ENCODE results near the gene BMP2K.
"Not testable (repeated sequence)": the region's sequence is repeated elsewhere in the genome, so short reads cannot be mapped to it uniquely, and the experiment has no call there.

Gene BMP2K

DNA sequence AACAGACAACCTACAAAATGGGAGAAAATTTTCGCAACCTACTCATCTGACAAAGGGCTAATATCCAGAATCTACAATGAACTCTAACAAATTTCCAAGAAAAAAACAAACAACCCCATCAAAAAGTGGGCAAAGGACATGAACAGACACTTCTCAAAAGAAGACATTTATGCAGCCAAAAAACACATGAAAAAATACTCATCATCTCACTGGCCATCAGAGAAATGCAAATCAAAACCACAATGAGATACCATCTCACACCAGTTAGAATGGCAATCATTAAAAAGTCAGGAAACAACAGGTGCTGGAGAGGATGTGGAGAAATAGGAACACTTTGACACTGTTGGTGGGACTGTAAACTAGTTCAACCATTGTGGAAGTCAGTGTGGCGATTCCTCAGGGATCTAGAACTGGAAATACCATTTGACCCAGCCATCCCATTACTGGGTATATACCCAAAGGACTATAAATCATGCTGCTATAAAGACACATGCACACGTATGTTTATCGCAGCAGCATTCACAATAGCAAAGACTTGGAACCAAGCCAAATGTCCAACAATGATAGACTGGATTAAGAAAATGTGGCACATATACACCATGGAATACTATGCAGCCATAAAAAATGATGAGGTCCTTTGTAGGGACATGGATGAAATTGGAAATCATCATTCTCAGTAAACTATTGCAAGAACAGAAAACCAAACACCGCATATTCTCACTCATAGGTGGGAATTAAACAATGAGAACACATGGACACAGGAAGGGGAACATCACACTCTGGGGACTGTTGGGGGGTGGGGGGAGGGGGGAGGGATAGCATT is 19.7 kb downstream of the BMP2K start:
- not testable (repeated sequence) for DNase-seq

DNA sequence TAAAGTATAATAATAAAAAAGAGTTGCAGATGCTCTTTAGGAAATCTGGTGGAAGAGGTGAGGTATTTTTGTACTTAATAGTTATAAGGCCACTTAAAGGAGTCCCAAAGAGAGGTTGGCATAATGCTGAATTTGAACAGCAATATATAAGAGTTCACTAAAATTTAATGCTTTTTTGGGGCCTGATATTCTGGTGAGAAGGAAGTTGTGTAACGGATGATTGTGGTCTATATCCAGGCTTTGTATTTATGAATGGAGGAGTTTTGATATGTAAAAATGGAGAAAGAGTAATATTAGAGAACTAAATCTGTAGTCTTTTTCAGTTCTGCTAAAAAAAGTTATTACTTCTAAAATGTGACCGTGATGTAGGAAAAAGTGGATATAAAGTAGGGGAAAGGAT is 20.4 kb downstream of the BMP2K start:
- DNase-seq: no peak

DNA sequence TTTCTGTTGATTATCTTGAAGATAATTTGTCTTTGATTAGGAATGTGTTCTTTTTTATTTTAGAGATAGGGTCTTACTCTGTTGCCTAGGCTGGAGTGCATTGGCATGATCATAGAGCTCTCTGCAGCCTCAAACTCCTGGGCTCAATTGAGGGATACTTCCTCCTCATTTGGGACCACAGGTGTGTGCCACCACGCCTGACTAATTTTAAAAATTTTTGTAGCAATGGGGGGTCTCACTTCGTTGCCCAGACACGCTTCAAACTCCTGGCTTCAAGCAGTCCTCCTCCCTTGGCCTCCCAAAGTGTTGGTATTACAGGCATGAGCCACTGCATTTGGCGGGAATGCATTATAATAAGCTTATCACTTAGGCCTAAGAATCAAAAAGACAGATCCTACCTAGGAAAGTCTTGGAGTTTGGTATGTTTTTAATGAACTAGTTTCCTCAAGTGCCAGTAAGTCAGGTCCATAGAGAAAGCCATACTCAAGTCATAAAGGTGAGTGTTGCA is 21.7 kb downstream of the BMP2K start:
- no peak for DNase-seq

DNA sequence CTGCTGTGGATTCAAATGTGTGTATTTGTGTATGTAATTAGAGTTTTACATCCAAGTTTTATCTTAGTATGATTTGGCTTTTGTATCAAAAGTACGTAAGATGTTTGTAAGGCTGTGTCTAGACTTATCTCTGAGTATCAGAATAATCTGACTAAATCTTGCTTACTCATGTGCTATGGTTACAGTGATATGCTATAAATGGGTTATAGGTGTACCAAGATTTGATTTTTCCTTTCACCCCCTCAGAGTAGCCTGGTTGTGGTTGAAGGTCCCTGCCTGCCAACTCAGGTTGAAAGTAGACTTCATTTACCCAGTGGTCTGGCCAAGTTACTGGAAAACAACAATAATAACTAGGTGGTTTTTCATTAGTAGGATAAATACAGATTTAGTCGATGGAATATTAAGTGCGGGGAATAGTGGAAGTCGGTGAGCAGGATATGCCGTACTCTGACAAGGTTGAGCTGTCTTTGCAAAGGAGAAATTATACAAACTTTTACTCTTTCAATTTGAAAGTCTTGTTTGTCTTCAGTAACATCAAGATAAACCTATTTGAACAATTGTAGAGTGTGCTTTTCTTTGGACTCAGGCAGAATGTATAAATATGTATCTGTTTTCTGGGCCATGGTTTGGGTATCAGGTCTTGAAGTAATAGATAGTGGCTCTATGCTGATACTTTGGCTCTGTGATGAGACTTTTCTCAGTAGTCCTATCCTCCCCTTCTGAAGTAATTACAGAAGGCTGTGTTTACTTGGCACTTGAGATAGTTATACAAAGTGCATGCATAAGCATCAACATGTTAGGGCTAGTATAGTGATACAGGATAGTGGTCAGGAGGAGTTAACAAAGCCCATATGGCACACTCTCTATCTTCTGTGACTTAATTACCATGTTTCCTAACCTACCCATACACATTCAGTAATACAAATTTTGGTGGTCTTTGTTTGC is 23.7 kb downstream of the BMP2K start:
- no peak for DNase-seq

DNA sequence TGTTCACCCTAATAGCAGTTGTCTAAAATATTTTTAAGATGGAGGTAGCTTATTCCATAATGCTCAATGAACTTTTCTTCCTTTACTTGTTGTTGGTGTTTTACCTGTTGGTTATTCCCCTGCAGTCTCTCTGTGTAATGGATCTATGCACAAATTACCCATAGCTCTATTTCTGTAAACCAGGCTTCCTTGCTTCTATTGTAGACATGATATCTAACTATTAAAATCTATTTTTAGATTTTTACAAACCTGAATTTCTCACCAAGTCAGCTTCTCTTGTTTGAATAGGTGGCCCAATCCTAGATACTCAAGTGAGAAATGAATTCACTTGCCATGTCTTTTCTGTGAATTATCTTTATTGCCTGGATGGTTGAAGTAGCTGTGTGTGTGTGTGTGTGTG is 24.8 kb downstream of the BMP2K start:
- DNase-seq: no peak

DNA sequence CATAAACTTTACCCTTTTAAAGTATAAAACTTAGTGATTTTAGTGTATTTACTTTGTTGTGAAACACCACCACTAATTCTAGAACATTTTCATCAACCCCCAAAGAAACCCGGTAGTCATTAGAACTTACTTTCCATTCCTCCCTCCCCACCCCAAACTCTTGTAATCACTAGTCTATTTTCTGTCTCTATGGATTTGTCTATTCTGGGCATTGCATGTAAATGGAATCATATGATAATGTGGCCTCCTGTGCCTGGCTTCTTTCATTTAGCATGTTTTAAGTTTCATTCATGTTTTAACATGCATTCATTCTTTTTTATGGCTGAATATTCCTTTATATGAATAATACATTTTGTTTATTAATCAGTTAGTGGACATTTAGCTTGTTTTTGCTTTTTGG is 27.8 kb downstream of the BMP2K start:
- no peak for DNase-seq

DNA sequence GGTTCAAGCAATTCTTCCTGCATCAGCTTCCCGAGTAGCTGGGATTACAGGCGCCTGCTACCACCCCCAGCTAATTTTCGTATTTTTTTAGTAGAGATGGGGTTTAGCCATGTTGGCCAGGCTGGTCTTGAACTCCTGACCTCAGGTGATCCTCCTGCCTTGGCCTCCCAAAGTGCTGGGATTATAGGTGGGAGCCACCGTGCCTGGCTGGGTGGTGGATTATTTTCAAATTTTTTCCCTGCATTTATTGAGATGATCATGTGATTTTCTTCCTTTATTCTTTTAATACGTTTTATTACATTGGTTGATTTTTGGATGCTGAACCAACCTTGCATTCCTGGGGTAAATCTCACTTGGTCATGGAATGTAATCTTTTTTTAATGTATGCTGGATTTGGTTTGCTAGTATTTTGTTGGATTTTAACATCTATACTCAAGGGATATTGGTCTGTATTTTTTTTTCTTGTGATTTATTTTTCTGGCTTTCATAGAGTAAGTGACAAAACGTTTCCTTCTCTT is 30.9 kb downstream of the BMP2K start:
- no peak for DNase-seq

DNA sequence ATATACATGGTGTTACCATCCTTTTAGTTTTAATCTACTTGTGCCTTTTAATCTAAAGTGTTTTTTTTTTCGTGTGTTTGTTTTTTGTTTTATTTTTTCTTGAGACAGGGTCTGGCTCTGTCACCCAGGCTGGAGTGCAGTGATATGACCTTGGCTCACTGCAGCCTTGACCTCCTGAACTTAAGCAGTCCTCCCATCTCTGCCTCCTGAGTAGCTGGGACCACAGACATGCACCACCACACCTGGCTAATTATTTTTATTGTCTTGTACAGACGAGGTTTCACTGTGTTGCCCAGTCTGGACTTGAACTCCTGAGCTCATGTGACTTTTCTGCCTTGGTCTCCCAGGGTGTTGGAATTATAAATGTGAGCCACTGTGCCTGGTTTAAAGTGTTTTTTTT is 33.1 kb downstream of the BMP2K start:
- no peak for DNase-seq

DNA sequence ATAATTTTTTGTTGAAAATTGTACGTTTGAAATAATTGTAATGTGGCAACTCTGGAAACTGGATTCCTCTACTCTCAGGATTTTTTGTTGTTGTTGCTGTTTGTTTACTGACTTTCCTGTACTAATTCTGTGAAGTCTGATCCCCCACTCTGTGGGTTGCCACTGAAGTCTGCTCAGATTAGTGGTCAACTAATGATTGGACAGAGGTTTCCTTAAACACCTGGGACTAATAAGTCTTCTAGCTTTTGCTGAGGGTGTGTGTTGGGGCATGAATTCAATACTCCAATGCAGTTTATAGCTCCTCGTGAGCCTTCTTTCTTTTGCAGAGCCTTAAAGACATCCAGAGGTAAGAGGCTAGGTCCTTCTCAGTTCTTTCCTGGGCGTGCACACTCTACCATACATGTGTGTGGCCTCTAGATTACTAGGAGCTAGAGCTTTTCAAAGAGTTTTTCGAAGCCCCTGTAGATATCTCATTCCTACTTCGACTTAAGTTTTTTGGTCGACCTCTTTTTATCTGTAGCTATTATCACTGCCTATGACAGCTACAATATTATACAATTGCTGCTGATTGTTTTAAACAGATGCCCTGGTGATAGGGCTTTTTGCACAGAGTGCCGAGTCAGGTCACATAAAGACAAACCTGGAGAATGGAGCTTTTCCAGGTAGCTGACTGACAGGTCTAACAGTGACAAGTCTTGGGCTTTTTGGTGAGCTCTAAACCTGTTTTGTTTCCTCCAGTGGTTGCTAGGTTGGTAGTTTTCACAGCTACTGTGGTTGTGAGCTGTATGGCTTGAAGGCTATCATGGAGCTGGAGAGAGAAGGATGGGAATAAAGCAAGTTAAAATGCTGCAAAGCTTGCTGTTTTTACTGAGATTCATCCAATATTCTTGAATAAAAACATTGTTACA is 34.0 kb downstream of the BMP2K start:
- DNase-seq: no peak

DNA sequence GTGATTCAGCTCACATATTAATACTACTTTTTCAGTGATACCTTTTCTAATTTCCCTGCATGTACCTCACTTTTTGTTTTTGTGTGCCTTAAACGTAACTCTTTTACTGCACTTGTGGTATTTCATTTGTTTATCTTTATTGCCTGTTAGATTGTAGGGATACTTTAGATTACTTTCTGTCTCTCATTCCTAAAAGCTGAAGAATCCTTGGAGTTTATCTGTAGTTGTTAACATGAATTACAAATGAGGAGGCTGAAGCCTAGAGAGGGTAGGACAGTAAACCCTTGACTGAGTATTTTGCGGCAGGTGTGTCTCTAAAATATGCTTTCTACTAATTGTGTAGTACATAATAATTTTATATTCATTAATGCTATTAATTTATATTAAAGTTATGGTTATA is 34.9 kb downstream of the BMP2K start:
- no peak for DNase-seq

DNA sequence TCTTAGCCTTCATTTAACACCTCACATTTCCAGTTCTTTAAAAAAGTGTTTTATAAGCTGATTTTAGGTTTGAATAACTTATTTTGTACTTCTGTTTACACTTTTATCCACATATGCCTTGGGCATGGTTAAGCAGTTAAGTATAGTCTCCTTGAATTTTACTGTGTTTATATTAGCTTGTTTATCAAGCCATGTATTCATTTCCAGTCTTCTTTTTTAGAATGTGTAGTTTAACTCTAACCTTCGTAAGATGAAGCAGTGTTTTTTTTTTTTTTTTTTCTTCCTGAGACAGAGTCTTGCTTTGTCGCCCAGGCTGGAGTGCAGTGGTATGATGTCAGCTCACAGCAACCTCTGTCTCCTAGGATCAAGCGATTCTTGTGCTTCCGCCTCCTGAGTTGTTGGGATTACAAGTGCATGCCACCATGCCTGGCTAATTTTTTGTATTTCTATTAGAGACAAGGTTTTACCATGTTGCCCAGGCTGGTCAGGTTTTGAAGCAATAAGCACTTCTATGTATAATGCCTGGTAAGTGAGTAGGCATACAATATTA is 42.5 kb downstream of the BMP2K start:
- DNase-seq: no peak

DNA sequence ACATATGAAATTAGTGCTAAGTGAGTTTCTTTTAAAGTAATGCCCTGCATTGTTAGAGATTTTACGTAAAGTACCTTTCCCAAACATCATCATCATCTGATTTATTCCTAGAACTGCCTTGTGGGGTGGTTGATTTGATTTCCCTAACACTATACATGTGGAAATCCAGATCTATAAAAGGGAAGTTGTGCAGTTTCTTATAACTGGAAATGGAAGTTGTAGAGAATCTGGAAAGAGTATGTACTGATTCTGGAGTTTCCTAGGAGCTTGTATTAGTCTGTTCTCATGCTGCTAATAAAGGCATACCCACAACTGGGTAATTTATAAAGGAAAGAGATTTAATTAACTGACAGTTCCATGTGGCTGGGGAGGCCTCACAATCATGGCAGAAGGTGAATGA is 47.9 kb downstream of the BMP2K start:
- no peak for DNase-seq

DNA sequence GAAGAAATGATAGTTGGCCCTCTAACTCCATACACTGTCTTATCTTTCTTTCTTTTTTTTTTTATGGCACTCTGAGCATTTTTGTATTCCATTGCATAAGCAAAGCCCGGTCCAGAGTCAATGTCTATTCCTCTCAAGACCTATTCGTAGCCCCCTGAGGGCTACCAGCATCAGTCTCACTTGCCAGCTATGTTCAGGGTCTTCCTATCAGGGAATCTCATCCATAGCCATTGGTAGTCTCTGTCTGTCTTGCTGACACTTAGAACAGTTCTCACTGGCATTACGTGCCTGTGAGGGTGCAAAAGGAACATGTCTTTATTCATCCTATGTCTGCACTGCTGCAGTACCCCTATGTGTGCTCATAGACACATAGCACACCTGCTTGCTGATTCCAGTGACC is 51.0 kb downstream of the BMP2K start:
- DNase-seq: no peak

DNA sequence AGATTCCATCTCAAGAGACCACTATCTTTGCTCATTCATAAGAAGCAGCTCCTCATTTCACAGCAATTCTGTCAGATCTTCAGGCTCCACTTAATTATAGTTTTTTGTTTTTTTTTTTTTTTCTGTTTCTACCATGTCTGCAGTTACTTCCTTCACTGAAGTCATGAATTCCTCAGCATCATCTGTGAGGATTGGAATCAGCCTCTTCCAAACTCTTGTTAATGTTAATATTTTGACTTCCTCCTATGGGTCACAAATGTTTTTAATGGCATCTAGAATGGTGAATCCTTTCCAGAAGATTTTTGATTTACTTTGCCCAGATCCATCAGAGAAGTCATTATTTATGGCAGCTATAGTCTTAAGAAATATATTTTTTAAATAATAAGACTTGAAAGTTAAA is 53.1 kb downstream of the BMP2K start:
- DNase-seq: no peak

DNA sequence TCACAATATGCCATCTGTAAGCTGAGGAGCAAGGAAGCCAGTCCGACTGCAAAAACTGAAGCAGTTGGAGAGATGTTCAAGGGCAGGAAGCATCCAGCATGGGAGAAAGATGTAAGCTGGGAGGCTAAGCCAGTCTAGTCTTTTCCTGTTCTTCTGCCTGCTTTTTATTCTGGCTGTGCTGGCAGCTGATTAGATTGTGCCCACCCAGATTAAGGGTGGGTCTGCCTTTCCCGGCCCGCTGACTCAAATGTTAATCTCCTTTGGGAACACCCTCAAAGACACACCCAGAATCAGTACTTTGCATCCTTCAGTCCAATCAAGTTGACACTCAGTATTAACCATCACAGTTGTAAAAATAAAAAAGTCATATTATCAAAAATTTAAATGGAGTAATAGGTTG is 63.5 kb downstream of the BMP2K start:
- not testable (repeated sequence) for DNase-seq

DNA sequence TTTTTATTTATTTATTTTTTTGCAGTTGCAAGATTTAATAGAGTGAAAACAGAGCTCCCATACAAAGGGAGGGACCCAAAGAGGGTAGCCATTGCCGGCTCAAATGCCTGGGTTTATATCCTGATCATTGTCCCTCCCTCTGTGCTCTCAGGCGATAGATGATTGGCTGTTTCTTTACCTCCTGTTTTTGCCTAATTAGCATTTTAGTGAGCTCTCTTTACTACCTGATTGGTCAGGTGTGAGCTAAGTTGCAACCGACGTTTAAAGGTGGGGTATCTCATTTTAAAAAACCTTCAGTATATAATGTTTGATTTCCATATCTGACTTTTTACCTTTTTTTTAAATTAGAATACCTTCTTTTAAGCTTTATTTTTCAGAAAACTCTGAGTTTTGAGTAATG is 64.1 kb downstream of the BMP2K start:
- not testable (repeated sequence) for DNase-seq

DNA sequence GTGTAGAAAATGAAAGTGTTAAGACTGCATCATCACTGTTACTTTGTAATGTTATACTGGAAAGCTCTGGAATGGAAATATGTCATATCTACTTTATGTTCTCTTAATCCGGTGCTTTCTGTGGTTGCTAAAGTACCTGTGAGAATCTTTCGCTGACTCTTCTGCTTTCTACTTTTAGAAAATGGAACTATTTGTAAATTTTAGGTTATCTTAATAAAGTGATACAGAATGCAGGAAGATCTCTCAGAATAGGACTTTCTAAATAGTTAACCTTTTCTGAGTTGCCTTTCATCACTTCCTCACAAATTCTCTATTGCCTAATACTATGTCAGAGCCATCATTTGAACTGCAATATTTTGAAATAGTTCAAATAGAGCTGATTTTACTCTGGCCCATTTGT is 69.3 kb downstream of the BMP2K start:
- no peak for DNase-seq

DNA sequence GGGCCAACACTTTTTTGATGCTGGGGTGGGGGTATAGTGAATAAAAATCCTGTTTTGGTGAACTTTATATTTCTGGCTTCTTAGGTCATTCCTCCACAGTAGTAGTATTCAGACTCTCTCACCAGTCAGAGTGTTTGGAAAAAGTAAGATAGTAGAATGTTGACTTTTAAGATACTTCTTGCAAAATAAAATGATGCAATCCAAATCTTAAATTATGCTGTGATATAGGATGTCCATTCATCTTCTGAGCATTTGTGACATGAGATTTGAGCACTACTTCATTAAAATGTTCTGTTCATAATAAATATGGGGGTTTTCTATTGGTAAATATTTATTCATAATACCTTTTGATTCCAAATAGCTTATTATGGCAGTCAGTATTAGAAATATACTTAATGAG is 70.1 kb downstream of the BMP2K start:
- no peak for DNase-seq

DNA sequence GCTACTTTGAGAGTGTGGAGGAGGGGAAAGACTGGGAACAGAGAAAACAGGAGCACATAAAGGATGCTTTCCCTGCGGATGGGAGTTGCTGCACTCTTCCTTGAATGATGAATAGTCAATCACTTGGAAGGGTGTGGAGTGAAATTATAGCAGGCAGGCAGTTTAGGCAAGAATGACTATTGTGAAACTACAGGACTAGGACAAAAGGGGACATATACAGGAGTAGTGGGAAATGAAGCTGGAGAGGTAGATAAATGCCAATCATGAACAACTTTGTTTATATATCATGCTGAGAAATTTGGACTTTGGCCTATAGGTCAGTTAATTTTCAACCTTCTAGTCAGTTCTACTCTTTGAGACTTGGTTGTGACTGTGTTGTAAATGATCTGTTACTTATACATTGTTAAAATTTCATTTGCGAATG is 86.2 kb downstream of the BMP2K start:
- DNase-seq: no peak

DNA sequence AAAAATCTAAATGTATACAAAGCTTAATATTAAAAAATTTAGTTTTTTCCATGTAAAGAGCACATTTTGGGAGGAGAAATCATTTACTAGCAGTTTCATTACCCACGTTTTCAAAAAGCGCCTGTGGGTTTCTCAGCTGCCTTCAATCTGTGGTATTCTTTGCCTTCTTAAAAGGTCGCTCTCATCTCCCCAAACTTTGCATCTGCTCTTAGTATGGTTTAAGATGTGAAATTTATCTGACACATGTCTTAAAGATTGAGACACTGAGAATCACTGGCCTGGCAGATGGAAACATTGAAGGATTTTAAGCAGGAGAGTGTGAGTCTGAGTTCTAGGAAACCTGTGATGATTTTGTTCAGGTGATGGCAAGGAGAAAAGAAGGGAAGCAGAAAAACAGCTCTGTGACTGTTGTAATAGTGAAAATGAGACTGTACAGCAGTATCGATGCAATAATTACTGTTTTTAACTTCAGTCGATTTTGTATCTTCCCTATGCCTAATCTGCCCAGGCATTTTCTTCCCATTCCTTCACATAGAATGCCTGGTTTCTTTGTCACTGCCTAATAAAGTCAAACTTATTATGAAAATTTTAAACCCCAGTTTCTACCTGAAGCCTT is 87.2 kb downstream of the BMP2K start:
- DNase-seq: no peak

DNA sequence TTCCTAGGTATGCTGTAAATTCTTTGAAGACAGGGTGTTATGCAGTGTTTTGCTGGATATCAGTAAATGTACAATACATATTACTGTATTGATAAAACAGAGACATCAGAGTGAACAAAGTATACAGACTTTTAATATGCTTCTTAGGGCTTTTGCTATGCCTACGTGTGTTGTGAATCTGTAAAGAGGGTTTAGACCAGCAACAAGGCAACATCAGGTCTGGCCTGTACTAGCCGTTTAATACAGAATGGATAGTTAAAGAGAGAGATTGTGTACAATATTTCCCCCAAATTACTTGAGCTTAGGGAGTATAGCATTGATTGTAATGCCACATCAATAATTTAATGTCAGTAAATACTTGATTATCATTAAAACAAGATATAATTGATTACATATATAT is 87.8 kb downstream of the BMP2K start:
- no peak for DNase-seq
